Stimulated activated naive CD8-positive, alpha-beta T cell treated with anti-CD3 and anti-CD28 coated beads, Interleukin-15, amount 100 ng/mL, for 72 hours (primary cell): ENCODE data around the gene ABLIM1.

ENCODE experiments used
- ATAC-seq: fragments of 150-1000 bp; cut with Tn5 transposase; 2 replicates; pipeline ENCODE4 v1.10.0; 2021; ENCODE audit warnings: mild to moderate bottlenecking, moderate library complexity
- DNase-seq, 2 donors: peaks; one replicate each; pipeline ENCODE4 v3.0.0; 2021 to 2022
- H3K27ac Mint-ChIP-seq, 2 donors: one replicate each; pipeline ENCODE4 v1.8.0; 2022; ENCODE audit warnings: mild to moderate bottlenecking in 2 of 2, mixed read lengths in 2 of 2, moderate library complexity in 2 of 2
- H3K27me3 Mint-ChIP-seq: one replicate; pipeline ENCODE4 v1.8.0; 2022; ENCODE audit warnings: mixed read lengths
- H3K4me1 Mint-ChIP-seq: one replicate; pipeline ENCODE4 v1.8.0; 2022; ENCODE audit warnings: mild to moderate bottlenecking, mixed read lengths
- H3K4me3 Mint-ChIP-seq, 2 donors: one replicate each; pipeline ENCODE4 v1.8.0; 2022; ENCODE audit warnings: mild to moderate bottlenecking in 2 of 2, mixed read lengths in 2 of 2, moderate library complexity in 1 of 2
- H3K9me3 Mint-ChIP-seq, 2 donors: one replicate each; pipeline ENCODE4 v1.8.0; 2022; ENCODE audit warnings: mixed read lengths in 2 of 2

Gene ABLIM1

GRCh38 chr10:114427124-114427852 is 230.8 kb downstream of the ABLIM1 start:
- DNase-seq (no peak), ATAC-seq (peak; percentile 7)
- Mint-ChIP-seq H3K9me3 (no peaks in the 10 kb centered on the region), H3K4me3 (no peak overlapping the region), H3K27me3 (no peaks in the 10 kb centered on the region), H3K4me1 (no peaks in the 10 kb centered on the region), H3K27ac (peak overlapping the region in 1 of 2 donors; percentile 65)

DNA sequence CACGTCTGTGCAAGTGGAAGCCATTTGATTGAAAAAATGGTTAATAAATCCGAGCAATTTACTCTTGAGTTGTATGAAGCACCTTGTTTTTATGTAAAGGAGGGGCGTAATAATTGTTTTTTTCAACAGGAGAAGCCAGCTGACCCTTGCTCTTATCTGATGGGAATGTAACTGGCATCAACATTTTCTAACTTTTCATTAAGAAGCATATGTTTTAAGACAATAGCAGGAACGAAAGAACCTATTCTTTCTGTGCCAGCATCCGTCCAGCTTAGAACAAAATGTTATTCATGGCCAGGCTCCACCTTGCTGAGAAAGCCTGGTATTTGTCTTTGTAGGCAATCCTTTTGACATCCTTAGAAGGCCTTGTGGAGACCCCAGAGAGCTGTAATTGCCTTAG is 231.6 kb downstream of the ABLIM1 start:
- DNase-seq (no peak), ATAC-seq (no peak)
- H3K4me3 Mint-ChIP-seq = no peak overlapping the region
- H3K4me1 Mint-ChIP-seq = no peaks in the 10 kb centered on the region
- no peak overlapping the region for H3K27ac Mint-ChIP-seq
- H3K27me3 Mint-ChIP-seq = no peaks in the 10 kb centered on the region
- no peaks in the 10 kb centered on the region for H3K9me3 Mint-ChIP-seq

- ATAC-seq (no peak), DNase-seq (no peak)
- no peaks in the 10 kb centered on the region for H3K4me1 Mint-ChIP-seq
- peaks cover 42% of the 10 kb centered on the region for H3K27me3 Mint-ChIP-seq
- H3K4me3 Mint-ChIP-seq = no peak overlapping the region
- no peak overlapping the region for H3K27ac Mint-ChIP-seq
- H3K9me3 Mint-ChIP-seq = no peaks in the 10 kb centered on the region
Observed at GRCh38 chr10:114420811-114421485, 237.1 kb downstream of the ABLIM1 start.

GRCh38 chr10:114418109-114418508 is 240.0 kb downstream of the ABLIM1 start:
- Mint-ChIP-seq H3K27me3 (peaks cover 60% of the 10 kb centered on the region), H3K4me1 (peaks cover 6% of the 10 kb centered on the region)

DNA sequence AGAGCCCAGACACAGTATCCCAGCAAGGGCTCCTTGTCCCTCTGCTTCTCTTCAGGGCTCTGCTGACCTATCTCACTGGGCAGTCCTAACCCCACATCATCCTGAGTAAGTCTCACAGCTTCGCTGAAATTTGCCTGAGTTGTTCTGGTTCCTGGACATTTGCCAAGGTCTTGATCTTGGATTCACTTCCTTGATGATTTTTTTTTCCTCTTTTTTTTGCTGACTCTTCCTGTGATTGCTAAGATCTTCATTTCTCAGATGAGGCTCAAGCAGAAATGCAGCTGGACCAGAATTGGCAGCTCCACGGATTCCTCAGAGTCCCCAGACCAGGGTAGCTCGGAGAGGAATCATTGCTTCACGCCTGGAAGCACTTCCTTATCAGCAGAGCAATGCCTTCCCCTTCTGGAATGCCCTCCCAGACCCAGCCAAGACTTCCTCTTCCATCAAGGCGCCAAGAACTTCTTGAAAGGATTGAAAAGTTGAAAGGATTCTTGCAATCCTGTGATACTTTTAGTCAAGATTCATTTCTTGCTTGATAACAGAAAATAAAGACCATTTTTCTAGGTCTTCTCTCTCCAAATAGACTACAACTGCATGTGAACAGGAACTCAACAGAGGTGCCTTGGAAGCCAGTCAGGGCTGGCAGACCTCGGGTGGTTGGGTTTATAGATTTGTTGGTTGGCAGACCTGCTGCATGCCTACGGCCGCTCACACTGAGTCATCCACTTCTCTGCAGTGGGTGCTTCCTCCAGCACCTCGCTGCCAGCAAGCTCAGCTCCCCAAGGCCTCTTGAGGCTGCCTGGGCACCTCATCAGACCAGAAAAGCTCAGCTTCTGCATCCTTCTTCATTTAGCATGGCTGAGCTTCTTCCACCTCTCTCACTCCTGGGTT is 244.9 kb downstream of the ABLIM1 start:
- H3K27me3 Mint-ChIP-seq = peaks cover 75% of the 10 kb centered on the region
- no peak for ATAC-seq
- H3K4me3 Mint-ChIP-seq = no peak overlapping the region
- H3K9me3 Mint-ChIP-seq = peaks cover 0 to 4% of the 10 kb centered on the region in 2 donors
- H3K4me1 Mint-ChIP-seq = peaks cover 8% of the 10 kb centered on the region
- H3K27ac Mint-ChIP-seq = no peak overlapping the region
- DNase-seq = no peak

More at GRCh38 chr10:114418109-114418508, 240.0 kb downstream of the ABLIM1 start:
- DNase-seq = no peak
- no peak overlapping the region for H3K4me3 Mint-ChIP-seq
- H3K27ac Mint-ChIP-seq = no peak overlapping the region
- H3K9me3 Mint-ChIP-seq = no peaks in the 10 kb centered on the region
- ATAC-seq = no peak

DNA sequence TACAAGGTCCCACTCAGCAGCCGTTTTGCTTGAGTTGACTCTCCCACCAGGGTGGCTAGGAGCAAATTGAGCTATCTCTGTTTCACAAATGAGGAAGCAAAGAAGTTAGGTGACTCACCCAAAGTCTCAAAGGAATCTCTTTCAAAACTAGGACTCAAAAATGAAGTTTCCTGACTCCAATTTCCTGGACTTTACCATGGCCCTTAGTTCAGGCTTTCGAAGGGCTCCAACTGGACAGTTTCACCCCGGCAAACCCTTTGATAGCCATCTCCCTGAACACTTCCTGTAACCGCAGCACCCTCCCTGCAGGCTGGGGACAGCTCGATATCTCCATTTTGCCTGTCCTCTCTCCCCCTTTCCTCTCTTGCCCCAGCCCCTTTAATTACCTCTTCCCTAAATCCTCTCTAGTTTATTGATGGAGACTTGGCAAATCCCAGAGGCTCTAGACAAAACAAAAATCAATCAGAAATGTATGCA is 249.1 kb downstream of the ABLIM1 start:
- Mint-ChIP-seq H3K4me1 (peaks cover 19% of the 10 kb centered on the region), H3K27ac (no peak overlapping the region), H3K4me3 (no peak overlapping the region), H3K27me3 (peaks cover 81% of the 10 kb centered on the region), H3K9me3 (peaks cover 0 to 4% of the 10 kb centered on the region in 2 donors)
- DNase-seq (no peak), ATAC-seq (no peak)

DNA sequence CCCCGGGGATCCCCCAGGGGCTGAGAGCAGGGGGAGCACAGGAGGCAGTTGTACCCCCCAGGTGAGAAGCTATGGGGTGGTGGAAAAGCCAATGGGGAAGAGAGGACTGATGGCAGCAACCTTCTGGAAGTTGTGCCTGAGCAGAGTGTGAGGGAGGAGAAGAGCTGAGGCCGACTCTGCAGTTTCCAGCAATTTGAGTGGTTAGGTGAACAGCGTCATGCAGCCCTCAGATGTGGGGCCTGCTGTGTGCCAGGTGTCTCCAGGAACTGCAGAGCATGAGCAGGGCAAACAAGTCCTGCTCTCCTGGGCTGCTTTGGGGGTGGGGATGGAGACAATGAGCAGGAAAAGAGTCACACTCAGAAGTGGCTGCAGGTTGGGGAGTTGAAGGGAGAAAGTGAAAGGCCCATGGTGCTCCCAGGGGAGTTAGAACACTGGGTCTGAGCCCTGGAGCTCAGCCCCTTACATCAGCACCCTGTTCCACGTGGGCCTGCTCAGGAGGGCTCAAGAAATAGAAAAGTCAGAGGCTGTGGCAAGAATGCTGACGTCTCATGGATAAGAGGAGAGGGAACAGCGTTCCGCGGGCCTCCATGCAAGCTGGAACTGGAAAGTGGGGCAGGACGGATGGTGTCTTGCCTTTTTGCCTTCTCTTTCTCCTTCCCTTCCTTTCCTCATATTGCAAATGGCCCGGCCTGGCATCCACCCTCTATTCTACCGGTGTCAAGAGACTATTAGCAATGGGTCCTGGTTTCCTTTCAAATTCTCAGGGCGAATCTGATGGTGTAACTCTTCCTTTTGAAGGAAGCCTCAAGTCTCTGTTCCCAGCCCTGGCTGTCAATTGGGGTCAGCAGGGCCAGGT is 249.7 kb downstream of the ABLIM1 start:
- Mint-ChIP-seq H3K4me1 (peaks cover 19% of the 10 kb centered on the region), H3K27ac (no peak overlapping the region), H3K4me3 (no peak overlapping the region), H3K9me3 (peaks cover 0 to 4% of the 10 kb centered on the region in 2 donors), H3K27me3 (peaks cover 79% of the 10 kb centered on the region)
- ATAC-seq (no peak), DNase-seq (no peak)

GRCh38 chr10:114406455-114406854 is 251.6 kb downstream of the ABLIM1 start:
- Mint-ChIP-seq H3K27ac (no peak overlapping the region), H3K9me3 (no peaks in the 10 kb centered on the region), H3K27me3 (peaks cover 84% of the 10 kb centered on the region), H3K4me1 (peaks cover 25% of the 10 kb centered on the region), H3K4me3 (no peak overlapping the region)
- DNase-seq (no peak), ATAC-seq (no peak)

DNA sequence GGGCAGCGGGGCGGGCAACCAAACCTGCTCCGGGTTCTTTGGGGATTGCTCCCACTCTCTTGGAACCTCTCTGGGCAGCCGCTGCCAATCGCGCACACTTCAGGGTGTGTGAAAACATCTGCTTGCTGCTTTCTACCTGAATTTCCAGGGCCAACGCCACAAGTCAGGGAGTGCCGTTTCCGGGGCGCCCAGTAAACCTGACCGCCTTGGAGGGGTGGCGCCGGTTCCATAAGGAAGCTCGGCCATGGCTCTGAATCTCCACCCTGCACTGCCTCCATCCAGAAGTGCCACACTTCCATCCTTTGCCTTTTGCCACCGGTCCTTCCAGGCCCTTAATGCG is 253.1 kb downstream of the ABLIM1 start:
- Mint-ChIP-seq H3K4me3 (peak overlapping the region; percentile 43 to 89), H3K27me3 (peaks cover 90% of the 10 kb centered on the region)

GRCh38 chr10:114404171-114405010 is 253.7 kb downstream of the ABLIM1 start, which contains the start of gene AFAP1L2:
Gene AFAP1L2 (minus strand): TSS chr10:114404502. CDS start chr10:114404455, 47 bp downstream.
- DNase-seq (peak in 1 of 2 donors; percentile 37), ATAC-seq (peak; percentile 66)
- Mint-ChIP-seq H3K27ac (no peak within 1 kb of the TSS), H3K4me1 (peaks cover 25% of the 10 kb centered on the region), H3K4me3 (peak within 1 kb of the TSS; percentile 76 to 89), H3K9me3 (no peaks in the 10 kb centered on the region), H3K27me3 (peaks cover 93% of the 10 kb centered on the region)

More for the DNA sequence above, 253.1 kb downstream of the ABLIM1 start:
- ATAC-seq = no peak
- Mint-ChIP-seq H3K27ac (no peak overlapping the region), H3K9me3 (no peaks in the 10 kb centered on the region), H3K4me1 (peaks cover 25% of the 10 kb centered on the region)
- DNase-seq = no peak

DNA sequence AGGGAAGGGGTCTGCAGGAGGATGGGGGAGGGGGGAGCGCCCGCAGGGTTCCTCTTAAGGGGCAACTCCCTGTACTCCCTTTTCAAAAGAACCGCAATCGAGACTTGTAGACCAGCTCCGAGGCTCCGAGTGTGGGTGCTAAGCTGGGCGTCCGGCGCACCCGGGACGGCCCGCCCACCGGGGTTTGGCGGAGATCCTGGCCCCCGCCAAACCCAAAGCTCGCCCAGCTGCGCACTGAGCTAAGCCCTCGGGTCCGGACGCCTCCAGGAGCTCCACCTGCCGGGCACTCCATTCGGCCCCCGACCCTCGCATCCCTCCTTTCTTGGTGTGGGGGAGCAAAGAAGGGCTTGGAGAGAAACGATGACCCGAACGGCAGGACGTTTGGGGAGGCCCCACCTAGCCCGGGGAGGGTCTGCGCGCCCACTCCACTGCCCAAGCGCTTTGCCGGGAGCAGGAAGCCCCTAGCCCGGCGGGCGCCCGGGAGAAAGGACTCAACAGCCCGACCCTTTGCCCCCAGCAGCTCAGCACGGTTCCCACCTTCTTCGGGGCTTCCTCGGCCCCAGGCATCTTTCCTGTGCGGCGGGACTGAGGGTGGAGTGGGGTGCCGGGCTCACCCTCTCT is 254.4 kb downstream of the ABLIM1 start:
- Mint-ChIP-seq H3K27me3 (peaks cover 93% of the 10 kb centered on the region), H3K27ac (no peak overlapping the region), H3K9me3 (no peaks in the 10 kb centered on the region), H3K4me1 (peaks cover 25% of the 10 kb centered on the region), H3K4me3 (peak overlapping the region; percentile 76 to 85)
- DNase-seq (peak in 1 of 2 donors; percentile 14), ATAC-seq (peak; percentile 49)

GRCh38 chr10:114402871-114403540 is 255.1 kb downstream of the ABLIM1 start:
- peaks cover 29% of the 10 kb centered on the region for H3K4me1 Mint-ChIP-seq

GRCh38 chr10:114402233-114402632 is 255.8 kb downstream of the ABLIM1 start:
- Mint-ChIP-seq H3K4me3 (peak overlapping the region in 1 of 2 donors; percentile 85), H3K27me3 (peaks cover 93% of the 10 kb centered on the region), H3K27ac (no peak overlapping the region), H3K9me3 (no peaks in the 10 kb centered on the region), H3K4me1 (peaks cover 37% of the 10 kb centered on the region)
- DNase-seq (no peak), ATAC-seq (no peak)

More at GRCh38 chr10:114402871-114403540, 255.1 kb downstream of the ABLIM1 start:
- Mint-ChIP-seq H3K27me3 (peaks cover 93% of the 10 kb centered on the region), H3K4me3 (peak overlapping the region; percentile 76 to 85), H3K9me3 (no peaks in the 10 kb centered on the region), H3K27ac (no peak overlapping the region)
- ATAC-seq (no peak), DNase-seq (no peak)
